ENCODE data around the gene PLAAT5.

GRCh38 chr11:63480039-63480438 is 10.9 kb downstream of the PLAAT5 start:
- TF ChIP-seq RAD21 (IDR thresholded peaks at IDR 0.05; ENCODE audit: low read length) (no peak), MXI1 (IDR thresholded peaks at IDR 0.05; ENCODE audit: borderline replicate concordance, low read depth, low read length) (no peak), CTCF (conservative IDR thresholded peaks at IDR 0.05; ENCODE audit: low read depth, low read length) (no peak), RFX5 (IDR thresholded peaks at IDR 0.05; ENCODE audit: low read depth, low read length) (no peak), MAZ (IDR thresholded peaks at IDR 0.05; ENCODE audit: borderline replicate concordance, low read depth, low read length) (no peak), ELK1 (IDR thresholded peaks at IDR 0.05; ENCODE audit: borderline replicate concordance, low read depth, low read length) (no peak), CEBPB (IDR thresholded peaks at IDR 0.05; ENCODE audit: low read depth, low read length) (no peak)
